ENCODE results near the gene MACROD2. TPM values are rescaled to one million over a fixed set of nuclear protein-coding genes. Genes with fewer than 3 reads are reported as not detected.

MACROD2 gene
- total RNA-seq, 1 experiment from 2014 or later = 1.6 TPM

GRCh38 chr20:15061061-15061430 is 1065.7 kb downstream of the MACROD2 start:
- H3K56ac ChIP-seq (ENCODE audit: insufficient read length, low read depth, low read length) = no peak overlapping the region

More at GRCh38 chr20:15061061-15061430, 1065.7 kb downstream of the MACROD2 start:
- peaks cover 14 to 18% of the 10 kb centered on the region in 2 experiments for H3K4me1 Mint-ChIP-seq
- Histone ChIP-seq H3K9me3 (ENCODE audit: control insufficient read depth, low read depth, low read length) (no peaks in the 10 kb centered on the region), H4K20me1 (ENCODE audit: control insufficient read depth, insufficient read depth, insufficient read length) (no peaks in the 10 kb centered on the region), H3K79me2 (ENCODE audit: insufficient read depth, low read length) (no peaks in the 10 kb centered on the region), H2BK15ac (ENCODE audit: low read depth, low read length) (no peak overlapping the region), H2BK20ac (ENCODE audit: low read depth, low read length, poor library complexity, severe bottlenecking) (no peak overlapping the region), H3K23me2 (ENCODE audit: insufficient read length, low read depth, low read length, poor library complexity, severe bottlenecking) (no peaks in the 10 kb centered on the region), H3T11ph (ENCODE audit: low read length) (no peak overlapping the region), H4K8ac (replicated peaks; ENCODE audit: insufficient read length, low read depth, low read length) (no peak overlapping the region), H3K4me2 (ENCODE audit: insufficient read depth, insufficient read length, low read length) (no peak overlapping the region), H4K91ac (ENCODE audit: insufficient read length, low read depth, low read length) (no peak overlapping the region), H2BK5ac (ENCODE audit: insufficient read length, low read length) (no peak overlapping the region), H3K27ac (ENCODE audit: insufficient read length, low read depth, low read length) (no peak overlapping the region), H3K9ac (ENCODE audit: extremely low read depth, insufficient read length, low read length) (no peak overlapping the region), H2AK5ac (ENCODE audit: insufficient read length, low read length) (no peak overlapping the region), H3K27me3 (ENCODE audit: insufficient read depth, low read length) (no peaks in the 10 kb centered on the region), H3K14ac (ENCODE audit: insufficient read depth, low read length) (no peak overlapping the region), H3K79me1 (ENCODE audit: insufficient read depth, low read depth, low read length, poor library complexity, severe bottlenecking) (no peaks in the 10 kb centered on the region), H2AFZ (ENCODE audit: low read length) (no peak overlapping the region), H3K4me1 (ENCODE audit: insufficient read depth, low read length) (0 out of 2 replicates have a peak, but pooled peaks cover 2% of the 10 kb centered on the region), H3K4ac (ENCODE audit: low read depth, low read length) (no peak overlapping the region), H4K5ac (ENCODE audit: insufficient read length, low read depth, low read length) (no peak overlapping the region), H2BK120ac (ENCODE audit: low read depth, low read length, poor library complexity, severe bottlenecking) (no peak overlapping the region), H3K18ac (ENCODE audit: insufficient read length, low read depth, low read length) (no peak overlapping the region), H2BK12ac (ENCODE audit: insufficient read length, low read depth, low read length) (no peak overlapping the region), H3K23ac (ENCODE audit: insufficient read length, low read depth, low read length) (no peak overlapping the region)
- no peak for DNase-seq
- whole genome bisulfite sequencing (ENCODE audit: extremely low coverage, insufficient read length, low lambda C conversion rate) = no CpG with 5 or more reads among the region's 2 CpGs
- TF ChIP-seq, protein P1, sequence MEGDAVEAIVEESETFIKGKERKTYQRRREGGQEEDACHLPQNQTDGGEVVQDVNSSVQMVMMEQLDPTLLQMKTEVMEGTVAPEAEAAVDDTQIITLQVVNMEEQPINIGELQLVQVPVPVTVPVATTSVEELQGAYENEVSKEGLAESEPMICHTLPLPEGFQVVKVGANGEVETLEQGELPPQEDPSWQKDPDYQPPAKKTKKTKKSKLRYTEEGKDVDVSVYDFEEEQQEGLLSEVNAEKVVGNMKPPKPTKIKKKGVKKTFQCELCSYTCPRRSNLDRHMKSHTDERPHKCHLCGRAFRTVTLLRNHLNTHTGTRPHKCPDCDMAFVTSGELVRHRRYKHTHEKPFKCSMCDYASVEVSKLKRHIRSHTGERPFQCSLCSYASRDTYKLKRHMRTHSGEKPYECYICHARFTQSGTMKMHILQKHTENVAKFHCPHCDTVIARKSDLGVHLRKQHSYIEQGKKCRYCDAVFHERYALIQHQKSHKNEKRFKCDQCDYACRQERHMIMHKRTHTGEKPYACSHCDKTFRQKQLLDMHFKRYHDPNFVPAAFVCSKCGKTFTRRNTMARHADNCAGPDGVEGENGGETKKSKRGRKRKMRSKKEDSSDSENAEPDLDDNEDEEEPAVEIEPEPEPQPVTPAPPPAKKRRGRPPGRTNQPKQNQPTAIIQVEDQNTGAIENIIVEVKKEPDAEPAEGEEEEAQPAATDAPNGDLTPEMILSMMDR (conservative IDR thresholded peaks at IDR 0.05) = no peak
- no peaks in the 10 kb centered on the region for H3K27me3 Mint-ChIP-seq (ENCODE audit: low read depth)
- H3K9me3 Mint-ChIP-seq = no peaks in the 10 kb centered on the region
- H3K27ac Mint-ChIP-seq = no peak overlapping the region
- H3K36me3 Mint-ChIP-seq (ENCODE audit: insufficient read depth in 1 of 3, low read depth in 3 of 3) = no peaks in the 10 kb centered on the region
- H3K4me3 Mint-ChIP-seq = no peak overlapping the region

All from H9 (cell line).